Activated naive CD4-positive, alpha-beta T cell (primary cell): ENCODE results near the gene ODC1.

Experiments
- DNase-seq, 4 experiments: peaks; one replicate each; lab custom pipeline; 2025; lab: John Stamatoyannopoulos, UW

Gene ODC1

GRCh38 chr2:10433947-10434885 lies 13.9 kb downstream of the ODC1 start:
- no peak for DNase-seq

- DNase-seq = no peak
These were observed 14.7 kb downstream of the ODC1 start for GRCh38 chr2:10433264-10433946.

- no peak for DNase-seq
These were observed 15.6 kb downstream of the ODC1 start for GRCh38 chr2:10432311-10433181.

- DNase-seq = no peak
These were observed 16.3 kb downstream of the ODC1 start for GRCh38 chr2:10431797-10432196.

GRCh38 chr2:10430886-10431622 lies 17.1 kb downstream of the ODC1 start:
- DNase-seq = no peak

- DNase-seq = no peak
These were observed 19.2 kb downstream of the ODC1 start for GRCh38 chr2:10428924-10429323.

GRCh38 chr2:10428355-10428754 lies 19.8 kb downstream of the ODC1 start:
- no peak for DNase-seq

- DNase-seq = no peak
These were observed 20.5 kb downstream of the ODC1 start for GRCh38 chr2:10427618-10427949.

- DNase-seq = no peak
These were observed 21.2 kb downstream of the ODC1 start for GRCh38 chr2:10426726-10427617.

- no peak for DNase-seq
These were observed 22.4 kb downstream of the ODC1 start for GRCh38 chr2:10425699-10426098.

GRCh38 chr2:10424916-10425505 lies 23.1 kb downstream of the ODC1 start:
- DNase-seq = no peak

- DNase-seq = no peak
These were observed 24.1 kb downstream of the ODC1 start for GRCh38 chr2:10424051-10424450.

GRCh38 chr2:10423400-10423774 lies 24.7 kb downstream of the ODC1 start:
- no peak for DNase-seq

GRCh38 chr2:10422732-10423399 lies 25.3 kb downstream of the ODC1 start:
- no peak for DNase-seq

GRCh38 chr2:10422251-10422650 lies 25.9 kb downstream of the ODC1 start:
- DNase-seq = no peak

- DNase-seq = no peak
These were observed 28.4 kb downstream of the ODC1 start for GRCh38 chr2:10419553-10420257.

- DNase-seq = no peak
These were observed 30.4 kb downstream of the ODC1 start for GRCh38 chr2:10417551-10418335.

GRCh38 chr2:10415640-10416039 lies 32.5 kb downstream of the ODC1 start:
- no peak for DNase-seq
